C4-2B (cell line): ENCODE measurements around the gene TCN2.

Experiments
- ZFX ChIP-seq: fragments of 450-650 bp; IDR thresholded peaks from 2 replicates; pipeline ENCODE4 v1.6.1; 2017
- TF ChIP-seq, protein P1 (sequence below): fragments of 450-650 bp; conservative IDR thresholded peaks from 2 replicates; pipeline ENCODE4 v1.5.1; 2017; ENCODE audit warnings: mild to moderate bottlenecking

DNA sequence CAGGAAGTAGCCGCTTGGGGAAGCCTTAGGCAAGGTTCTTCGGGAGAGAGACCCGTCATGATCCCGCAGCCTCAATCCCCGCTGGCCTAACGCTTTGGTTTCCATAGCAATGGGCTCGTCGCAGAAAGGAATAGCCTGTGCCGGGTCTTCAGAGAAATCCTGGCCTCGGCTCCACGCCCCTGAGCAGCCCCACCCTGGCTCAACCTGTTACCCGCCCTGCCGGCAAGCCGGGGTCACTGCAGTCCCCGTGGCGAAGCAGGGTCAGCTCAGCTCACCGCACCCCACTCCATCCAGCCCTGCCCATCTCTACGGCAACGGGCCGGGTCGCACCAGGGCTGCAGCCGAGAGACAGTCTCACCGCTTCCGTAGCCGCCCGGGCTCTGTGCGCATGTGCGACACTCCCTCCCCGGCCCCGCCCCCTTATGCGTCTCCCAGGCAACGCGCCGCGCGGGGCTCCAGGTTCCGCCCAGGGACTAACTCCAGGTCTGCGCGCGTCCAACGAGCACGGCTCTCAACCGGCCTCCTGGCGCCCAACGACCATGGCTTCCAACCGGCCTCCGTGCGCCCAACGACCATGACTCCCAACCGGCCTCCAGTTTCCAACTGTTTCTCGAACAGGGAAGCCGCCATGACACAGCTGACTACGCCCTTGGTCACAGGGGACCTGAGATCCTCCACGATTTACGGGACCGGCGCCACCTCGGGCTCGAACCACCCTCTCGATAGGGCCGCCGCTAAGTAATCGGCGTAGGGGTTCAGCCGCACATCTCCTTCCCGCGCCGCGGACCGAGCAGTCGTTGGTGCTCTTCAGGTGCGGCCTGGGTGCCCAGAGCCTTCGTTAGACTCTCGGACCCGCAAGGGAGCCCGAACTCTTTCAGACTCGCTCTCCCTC is 60.8 kb downstream of the TCN2 start, which contains the start of gene DUSP18:
- TF ChIP-seq, protein P1, sequence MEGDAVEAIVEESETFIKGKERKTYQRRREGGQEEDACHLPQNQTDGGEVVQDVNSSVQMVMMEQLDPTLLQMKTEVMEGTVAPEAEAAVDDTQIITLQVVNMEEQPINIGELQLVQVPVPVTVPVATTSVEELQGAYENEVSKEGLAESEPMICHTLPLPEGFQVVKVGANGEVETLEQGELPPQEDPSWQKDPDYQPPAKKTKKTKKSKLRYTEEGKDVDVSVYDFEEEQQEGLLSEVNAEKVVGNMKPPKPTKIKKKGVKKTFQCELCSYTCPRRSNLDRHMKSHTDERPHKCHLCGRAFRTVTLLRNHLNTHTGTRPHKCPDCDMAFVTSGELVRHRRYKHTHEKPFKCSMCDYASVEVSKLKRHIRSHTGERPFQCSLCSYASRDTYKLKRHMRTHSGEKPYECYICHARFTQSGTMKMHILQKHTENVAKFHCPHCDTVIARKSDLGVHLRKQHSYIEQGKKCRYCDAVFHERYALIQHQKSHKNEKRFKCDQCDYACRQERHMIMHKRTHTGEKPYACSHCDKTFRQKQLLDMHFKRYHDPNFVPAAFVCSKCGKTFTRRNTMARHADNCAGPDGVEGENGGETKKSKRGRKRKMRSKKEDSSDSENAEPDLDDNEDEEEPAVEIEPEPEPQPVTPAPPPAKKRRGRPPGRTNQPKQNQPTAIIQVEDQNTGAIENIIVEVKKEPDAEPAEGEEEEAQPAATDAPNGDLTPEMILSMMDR = no peak
- TF ChIP-seq ZFX = no peak
